GM13977 (cell line): ENCODE data around the gene INPP4A.

ENCODE experiments used
- DNase-seq: peaks from one replicate; pipeline ENCODE4 v3.0.0; 2012; ENCODE audit warnings: low spot score
- in situ Hi-C: fragments of 300-500 bp; cut with MboI; formaldehyde crosslinking; loops from one replicate; pipeline ENCODE4 v1.12.0; 2022; ENCODE audit warnings: low sequenced_read_pairs, low pct_unique_long_range_greater_than_20kb, mixed read lengths, inconsistent platforms; ENCODE audit not compliant: unreplicated experiment
- TF ChIP-seq, protein P1 (sequence below): IDR thresholded peaks from 2 replicates; pipeline ENCODE4 v1.5.1; 2012; ENCODE audit warnings: mild to moderate bottlenecking, control low read depth; ENCODE audit not compliant: insufficient read depth; ENCODE audit errors: extremely low read depth, missing control alignments

Gene INPP4A

GRCh38 chr2:98555696-98556095 is 111.0 kb downstream of the INPP4A start:
- in situ Hi-C loops, result no loop called here
- DNase-seq, result no peak
- TF ChIP-seq, protein P1, sequence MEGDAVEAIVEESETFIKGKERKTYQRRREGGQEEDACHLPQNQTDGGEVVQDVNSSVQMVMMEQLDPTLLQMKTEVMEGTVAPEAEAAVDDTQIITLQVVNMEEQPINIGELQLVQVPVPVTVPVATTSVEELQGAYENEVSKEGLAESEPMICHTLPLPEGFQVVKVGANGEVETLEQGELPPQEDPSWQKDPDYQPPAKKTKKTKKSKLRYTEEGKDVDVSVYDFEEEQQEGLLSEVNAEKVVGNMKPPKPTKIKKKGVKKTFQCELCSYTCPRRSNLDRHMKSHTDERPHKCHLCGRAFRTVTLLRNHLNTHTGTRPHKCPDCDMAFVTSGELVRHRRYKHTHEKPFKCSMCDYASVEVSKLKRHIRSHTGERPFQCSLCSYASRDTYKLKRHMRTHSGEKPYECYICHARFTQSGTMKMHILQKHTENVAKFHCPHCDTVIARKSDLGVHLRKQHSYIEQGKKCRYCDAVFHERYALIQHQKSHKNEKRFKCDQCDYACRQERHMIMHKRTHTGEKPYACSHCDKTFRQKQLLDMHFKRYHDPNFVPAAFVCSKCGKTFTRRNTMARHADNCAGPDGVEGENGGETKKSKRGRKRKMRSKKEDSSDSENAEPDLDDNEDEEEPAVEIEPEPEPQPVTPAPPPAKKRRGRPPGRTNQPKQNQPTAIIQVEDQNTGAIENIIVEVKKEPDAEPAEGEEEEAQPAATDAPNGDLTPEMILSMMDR, result no peak

- in situ Hi-C loops, result no loop called here
- TF ChIP-seq, protein P1, result no peak
- peak; percentile 77 for DNase-seq
Measured at GRCh38 chr2:98556344-98557033, 111.8 kb downstream of the INPP4A start.

- in situ Hi-C loops, result no loop called here
- DNase-seq, result no peak
- TF ChIP-seq, protein P1, result no peak
Measured at GRCh38 chr2:98558852-98559530, 114.3 kb downstream of the INPP4A start.

- no peak for DNase-seq
- in situ Hi-C loops, result no loop called here
- TF ChIP-seq, protein P1, result no peak
Measured at GRCh38 chr2:98559581-98559980, 114.9 kb downstream of the INPP4A start.

DNA sequence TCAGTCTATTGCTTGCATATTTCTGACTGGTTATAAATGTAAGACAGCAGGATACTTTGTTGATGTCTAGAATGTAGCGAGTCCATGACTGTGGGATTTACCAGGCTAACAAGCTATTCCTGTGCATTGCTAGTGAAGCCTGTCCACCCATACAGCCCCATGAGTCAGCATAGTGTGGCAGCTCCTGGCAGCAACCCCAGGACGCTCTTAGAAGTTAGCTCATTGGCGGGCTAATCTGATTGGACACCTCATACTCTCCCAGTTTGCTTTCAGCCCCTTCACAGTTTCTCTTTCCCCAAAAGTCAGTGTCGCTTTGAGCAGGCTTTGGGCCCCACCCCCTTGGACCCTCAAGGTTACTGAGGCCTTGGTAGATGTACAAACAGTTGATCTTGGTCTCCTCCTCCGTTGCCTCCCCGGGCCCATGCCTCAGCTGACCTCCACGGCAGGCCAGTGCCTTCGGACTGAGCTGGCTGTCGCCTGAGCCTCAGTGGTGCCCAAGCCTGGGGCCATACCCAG is 115.7 kb downstream of the INPP4A start:
- in situ Hi-C loops, result no loop called here
- no peak for DNase-seq
- TF ChIP-seq, protein P1, result no peak

- in situ Hi-C loops, result no loop called here
- TF ChIP-seq, protein P1, result no peak
- no peak for DNase-seq
Measured at GRCh38 chr2:98561018-98561417, 116.4 kb downstream of the INPP4A start.
